GM12873 (cell line): ENCODE data around the gene ETNK1.

Source experiments
- CTCF ChIP-seq: IDR thresholded peaks from 2 replicates; pipeline ENCODE4 v1.5.1; 2012; ENCODE audit warnings: low read depth, mild to moderate bottlenecking, moderate library complexity, low read length, control low read depth; ENCODE audit not compliant: insufficient read depth; ENCODE audit errors: missing control alignments

Gene ETNK1

GRCh38 chr12:22656831-22657230 is 31.9 kb downstream of the ETNK1 start:
- no peak for TF ChIP-seq CTCF

- no peak for TF ChIP-seq CTCF
Measured at GRCh38 chr12:22657538-22657937, 32.6 kb downstream of the ETNK1 start.

- TF ChIP-seq CTCF: no peak
Measured at GRCh38 chr12:22658214-22658613, 33.2 kb downstream of the ETNK1 start.

- TF ChIP-seq CTCF: no peak
Measured at GRCh38 chr12:22662356-22662755, 37.4 kb downstream of the ETNK1 start.

- no peak for TF ChIP-seq CTCF
Measured at GRCh38 chr12:22665476-22665875, 40.5 kb downstream of the ETNK1 start.

- TF ChIP-seq CTCF: no peak
Measured at GRCh38 chr12:22667122-22667521, 42.2 kb downstream of the ETNK1 start.

- TF ChIP-seq CTCF: no peak
Measured at GRCh38 chr12:22668441-22668840, 43.5 kb downstream of the ETNK1 start.
